ENCODE data around the gene RSPRY1.
A peak's percentile ranks its signal among the peaks of the same experiment; 100 is the strongest.

RSPRY1 gene

GRCh38 chr16:57239107-57239506 lies 53.0 kb downstream of the RSPRY1 start:
- TF ChIP-seq CTCF (IDR thresholded peaks at IDR 0.05; ENCODE audit: insufficient read depth, low read length) (no peak), POLR2AphosphoS5 (IDR thresholded peaks at IDR 0.05; ENCODE audit: low read depth) (no peak)
- no peak overlapping the region for H3K27ac ChIP-seq (replicated peaks)
- no peak for DNase-seq (ENCODE audit: low read depth in 1 of 2, low spot score in 1 of 2)
- no peaks in the 10 kb centered on the region for H3K27me3 ChIP-seq (ENCODE audit: insufficient read depth, poor library complexity, severe bottlenecking)
- H3K4me3 ChIP-seq (replicated peaks; ENCODE audit: insufficient read depth, low read length): no peak overlapping the region

GRCh38 chr16:57240851-57241250 lies 54.7 kb downstream of the RSPRY1 start:
- TF ChIP-seq SPI1 (IDR thresholded peaks at IDR 0.05; ENCODE audit: borderline replicate concordance, low read depth) (peak; percentile 49; the same call in 1 of the 2 replicates), CTCF (IDR thresholded peaks at IDR 0.05; ENCODE audit: insufficient read depth, low read length) (no peak)
- peak in 1 of 2 experiments; percentile 48 for DNase-seq (ENCODE audit: low read depth in 1 of 2, low spot score in 1 of 2)

GRCh38 chr16:57242650-57243049 lies 56.5 kb downstream of the RSPRY1 start:
- no peak overlapping the region for H3K27ac ChIP-seq (replicated peaks)
- no peak for TF ChIP-seq POLR2AphosphoS5 (IDR thresholded peaks at IDR 0.05; ENCODE audit: low read depth)
- TF ChIP-seq SPI1 (IDR thresholded peaks at IDR 0.05; ENCODE audit: borderline replicate concordance, low read depth): no peak
- TF ChIP-seq REST (IDR thresholded peaks at IDR 0.05; ENCODE audit: insufficient replicate concordance, low read depth): no peak
- DNase-seq (ENCODE audit: low read depth in 1 of 2, low spot score in 1 of 2): no peak
- no peaks in the 10 kb centered on the region for H3K27me3 ChIP-seq (ENCODE audit: insufficient read depth, poor library complexity, severe bottlenecking)
- H3K4me3 ChIP-seq (replicated peaks; ENCODE audit: insufficient read depth, low read length): no peak overlapping the region

More at GRCh38 chr16:57240851-57241250, 54.7 kb downstream of the RSPRY1 start:
- Histone ChIP-seq H3K4me3 (replicated peaks; ENCODE audit: insufficient read depth, low read length) (no peak overlapping the region), H3K27me3 (ENCODE audit: insufficient read depth, poor library complexity, severe bottlenecking) (no peaks in the 10 kb centered on the region), H3K27ac (replicated peaks) (no peak overlapping the region)

GRCh38 chr16:57244463-57244766 lies 58.3 kb downstream of the RSPRY1 start:
- no peak for TF ChIP-seq REST (IDR thresholded peaks at IDR 0.05; ENCODE audit: insufficient replicate concordance, low read depth)
- no peak for TF ChIP-seq SPI1 (IDR thresholded peaks at IDR 0.05; ENCODE audit: borderline replicate concordance, low read depth)
- no peak for TF ChIP-seq POLR2AphosphoS5 (IDR thresholded peaks at IDR 0.05; ENCODE audit: low read depth)
- TF ChIP-seq GABPA (IDR thresholded peaks at IDR 0.05; ENCODE audit: low read depth): no peak
- no peak for TF ChIP-seq CTCF (IDR thresholded peaks at IDR 0.05; ENCODE audit: insufficient read depth, low read length)
- no peak for DNase-seq (ENCODE audit: low read depth in 1 of 2, low spot score in 1 of 2)
- Histone ChIP-seq H3K27me3 (ENCODE audit: insufficient read depth, poor library complexity, severe bottlenecking) (no peaks in the 10 kb centered on the region), H3K27ac (replicated peaks) (peak overlapping the region; percentile 53), H3K4me3 (replicated peaks; ENCODE audit: insufficient read depth, low read length) (peak overlapping the region; percentile 76)

Measured in HL-60 (cell line).